GM12873 (cell line): ENCODE measurements around the gene ARID3A.

Experiments used
- TF ChIP-seq, protein P1 (sequence below): IDR thresholded peaks from 2 replicates; pipeline ENCODE4 v1.5.1; 2012; ENCODE audit warnings: low read depth, mild to moderate bottlenecking, moderate library complexity, low read length, control low read depth; ENCODE audit not compliant: insufficient read depth; ENCODE audit errors: missing control alignments

ARID3A gene

DNA sequence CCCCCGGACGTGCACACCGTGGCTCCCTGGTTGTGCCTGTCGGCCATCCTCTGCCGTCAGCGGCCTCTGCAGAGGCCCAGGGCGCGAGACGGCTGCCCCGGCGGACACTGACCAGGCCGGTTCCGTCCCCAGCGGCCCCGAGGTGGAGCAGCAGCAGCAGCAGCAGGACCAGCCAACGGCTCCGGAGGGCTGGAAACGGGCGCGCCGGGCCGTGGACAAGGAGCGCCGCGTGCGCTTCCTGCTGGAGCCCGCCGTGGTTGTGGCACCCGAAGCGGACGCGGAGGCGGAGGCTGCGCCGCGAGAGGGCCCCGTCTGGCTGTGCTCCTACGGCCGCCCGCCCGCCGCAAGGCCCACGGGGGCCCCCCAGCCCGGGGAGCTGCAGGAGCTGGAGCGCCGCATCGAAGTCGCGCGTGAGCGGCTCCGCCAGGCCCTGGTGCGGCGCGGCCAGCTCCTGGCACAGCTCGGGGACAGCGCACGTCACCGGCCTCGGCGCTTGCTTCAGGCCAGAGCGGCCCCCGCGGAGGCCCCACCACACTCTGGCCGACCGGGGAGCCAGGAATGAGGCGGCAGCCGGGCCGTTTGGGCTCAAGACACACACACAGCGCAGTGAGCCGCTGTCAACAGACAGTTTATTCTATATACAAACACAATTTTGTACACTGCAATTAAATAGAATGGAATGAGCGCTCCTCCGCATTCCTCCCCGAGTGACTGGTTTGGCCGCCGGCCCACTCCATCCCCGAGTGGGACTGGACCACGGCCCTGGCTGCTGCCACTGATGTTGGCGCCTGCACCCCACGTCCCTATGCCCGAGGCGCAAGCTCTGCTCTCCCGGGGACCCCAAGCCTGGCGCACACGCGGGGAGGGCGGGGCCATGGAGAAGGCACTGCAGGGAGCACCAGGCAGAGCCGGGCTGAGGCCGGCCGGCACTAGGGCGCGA, 83.5 kb downstream of the ARID3A start:
- TF ChIP-seq, protein P1, sequence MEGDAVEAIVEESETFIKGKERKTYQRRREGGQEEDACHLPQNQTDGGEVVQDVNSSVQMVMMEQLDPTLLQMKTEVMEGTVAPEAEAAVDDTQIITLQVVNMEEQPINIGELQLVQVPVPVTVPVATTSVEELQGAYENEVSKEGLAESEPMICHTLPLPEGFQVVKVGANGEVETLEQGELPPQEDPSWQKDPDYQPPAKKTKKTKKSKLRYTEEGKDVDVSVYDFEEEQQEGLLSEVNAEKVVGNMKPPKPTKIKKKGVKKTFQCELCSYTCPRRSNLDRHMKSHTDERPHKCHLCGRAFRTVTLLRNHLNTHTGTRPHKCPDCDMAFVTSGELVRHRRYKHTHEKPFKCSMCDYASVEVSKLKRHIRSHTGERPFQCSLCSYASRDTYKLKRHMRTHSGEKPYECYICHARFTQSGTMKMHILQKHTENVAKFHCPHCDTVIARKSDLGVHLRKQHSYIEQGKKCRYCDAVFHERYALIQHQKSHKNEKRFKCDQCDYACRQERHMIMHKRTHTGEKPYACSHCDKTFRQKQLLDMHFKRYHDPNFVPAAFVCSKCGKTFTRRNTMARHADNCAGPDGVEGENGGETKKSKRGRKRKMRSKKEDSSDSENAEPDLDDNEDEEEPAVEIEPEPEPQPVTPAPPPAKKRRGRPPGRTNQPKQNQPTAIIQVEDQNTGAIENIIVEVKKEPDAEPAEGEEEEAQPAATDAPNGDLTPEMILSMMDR = no peak

DNA sequence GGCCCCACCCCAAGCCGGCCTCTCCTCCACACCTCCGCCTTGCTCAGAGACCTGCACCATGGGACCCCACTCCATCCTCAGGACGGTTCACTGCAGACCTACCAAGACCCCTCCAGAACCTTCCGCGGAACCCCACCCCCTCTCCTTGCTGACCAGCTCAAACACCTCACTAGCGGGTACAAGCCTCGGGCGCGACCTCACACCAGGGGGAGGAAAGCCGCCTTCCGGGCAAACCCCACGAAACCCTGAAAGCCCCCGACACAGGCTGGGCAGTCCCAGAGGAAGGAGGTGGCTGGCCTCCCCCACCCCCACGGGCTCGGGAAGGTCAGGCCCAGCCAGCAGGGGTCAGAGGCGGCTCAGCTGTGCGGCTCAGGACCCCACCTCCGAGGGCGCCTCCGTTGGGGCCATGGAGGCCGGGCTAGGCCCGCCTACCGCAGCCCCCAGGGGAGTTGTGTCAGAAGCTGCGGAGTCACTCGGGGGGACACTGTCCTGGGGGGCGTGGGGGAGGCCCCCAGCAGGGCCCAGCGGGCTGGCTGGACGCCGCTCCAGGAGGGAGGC, 84.2 kb downstream of the ARID3A start:
- TF ChIP-seq, protein P1 = no peak

DNA sequence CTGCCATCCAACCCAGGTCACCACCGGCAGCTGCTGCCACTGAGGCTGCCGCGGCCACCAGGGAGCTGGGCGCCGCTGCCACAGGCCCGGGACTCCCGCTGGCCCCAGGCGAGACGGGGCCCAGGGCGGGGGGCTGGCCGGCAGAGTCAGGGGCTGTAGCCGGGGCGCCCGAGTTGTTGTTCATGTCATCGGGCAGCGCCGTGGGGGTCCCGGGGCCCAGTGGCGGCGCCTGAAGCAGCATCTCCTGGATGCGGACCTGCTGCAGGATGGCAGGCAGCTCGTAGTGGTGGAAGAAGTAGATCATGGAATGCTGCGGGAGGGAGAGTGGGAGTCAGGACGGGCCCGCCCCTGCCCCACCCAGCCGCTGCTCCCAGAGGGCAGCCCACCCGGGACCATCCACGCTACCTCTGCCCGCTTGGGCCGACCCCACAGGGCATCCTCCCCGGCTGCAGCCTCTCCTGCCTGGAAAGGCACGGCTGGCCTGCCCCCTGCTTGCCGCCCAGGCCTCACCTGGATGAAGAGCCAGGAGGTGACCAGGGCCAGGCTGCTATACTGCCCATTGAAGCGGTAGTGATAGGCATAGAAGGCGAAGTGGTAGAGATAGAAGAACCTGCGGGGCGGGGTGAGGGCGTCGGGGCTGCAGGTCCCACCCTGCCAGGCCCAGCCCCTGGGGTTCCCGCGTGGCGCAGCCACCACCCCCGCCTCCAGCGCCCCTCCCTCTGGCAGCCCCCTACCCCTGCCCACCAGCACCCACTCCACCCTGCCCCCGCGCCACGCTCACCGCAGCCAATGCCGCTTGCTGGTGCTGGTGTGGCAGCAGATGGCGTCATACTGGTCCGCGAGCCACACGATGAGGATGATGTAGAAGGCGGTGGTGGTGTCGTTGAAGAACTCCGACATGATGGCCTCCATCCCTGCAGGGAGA, 85.0 kb downstream of the ARID3A start:
- TF ChIP-seq, protein P1 = no peak

DNA sequence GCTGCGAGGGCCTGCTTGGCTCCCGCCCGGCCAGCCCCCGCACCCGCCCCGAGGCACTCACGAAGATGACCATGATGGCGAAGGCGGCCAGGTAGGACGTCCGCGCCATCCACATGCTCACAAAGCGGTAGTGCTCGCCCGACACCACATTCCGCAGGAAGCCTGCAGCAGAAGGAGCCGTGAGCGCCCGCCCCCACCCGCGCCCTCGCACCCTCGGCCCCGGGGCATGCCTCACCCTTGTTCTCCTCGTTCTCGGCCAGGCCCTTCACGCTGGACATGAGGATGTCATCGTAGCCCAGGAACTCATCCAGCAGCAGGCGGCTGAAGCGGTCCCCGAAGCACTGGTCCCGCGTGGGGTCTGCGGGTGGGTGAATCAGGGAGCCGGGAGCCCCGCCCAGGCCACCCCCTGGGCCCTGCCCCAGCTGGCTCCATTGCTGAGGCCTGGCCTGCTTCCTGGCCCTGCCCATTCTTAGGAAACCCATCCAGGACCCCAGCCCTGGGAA, 86.0 kb downstream of the ARID3A start:
- TF ChIP-seq, protein P1 = no peak

DNA sequence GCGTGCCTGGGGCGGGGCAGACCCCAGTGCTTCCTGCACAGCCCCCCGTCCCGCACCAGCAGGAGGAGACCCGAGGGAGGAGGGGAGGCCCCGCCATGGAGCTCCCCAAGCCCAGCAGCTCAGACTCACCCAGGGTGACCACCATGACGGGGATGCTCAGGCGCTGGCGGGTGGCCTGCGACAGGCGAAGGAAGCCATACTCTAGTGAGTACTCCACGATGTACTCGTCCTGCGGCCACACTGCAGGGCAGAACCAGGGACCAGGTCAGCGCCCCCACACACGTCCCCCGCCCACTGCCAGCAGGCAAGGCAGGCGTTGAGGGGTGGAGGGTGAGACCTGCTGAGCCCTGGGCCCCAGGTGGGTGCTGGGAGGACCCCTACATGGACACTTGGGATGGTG, 86.5 kb downstream of the ARID3A start:
- TF ChIP-seq, protein P1 = no peak

DNA sequence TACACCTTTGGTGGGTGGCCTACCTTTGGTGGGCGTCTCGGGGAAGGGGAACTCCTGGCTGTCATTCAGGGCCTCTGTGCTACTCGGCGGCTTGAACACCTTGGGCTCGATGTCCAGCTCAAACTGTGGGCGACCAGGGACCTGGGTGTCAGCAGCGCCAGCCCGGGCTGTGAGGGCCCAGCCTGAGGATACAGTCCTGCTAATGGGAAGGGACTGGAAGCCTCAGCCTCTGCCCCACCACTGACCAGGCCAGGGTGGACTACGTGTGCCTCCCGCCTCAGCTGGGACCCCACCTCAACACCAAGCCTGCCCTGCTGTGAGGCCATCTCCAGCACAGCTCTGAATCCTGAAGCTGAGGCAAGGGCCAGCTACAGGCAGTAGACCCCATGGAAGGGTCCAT, 87.4 kb downstream of the ARID3A start:
- TF ChIP-seq, protein P1 = no peak
